HG02981 (cell line): ENCODE results near the gene TKTL1.

Experiments used
- ATAC-seq: cut with Tn5 transposase; IDR thresholded peaks from one replicate; pipeline ENCODE4 v1.9.1; 2021; ENCODE audit warnings: mild to moderate bottlenecking, moderate library complexity; ENCODE audit not compliant: unreplicated experiment

The TKTL1 gene

GRCh38 chrX:154360155-154360713 lies 64.6 kb downstream of the TKTL1 start:
- no peak for ATAC-seq

GRCh38 chrX:154362085-154362742 lies 66.6 kb downstream of the TKTL1 start:
- no peak for ATAC-seq

DNA sequence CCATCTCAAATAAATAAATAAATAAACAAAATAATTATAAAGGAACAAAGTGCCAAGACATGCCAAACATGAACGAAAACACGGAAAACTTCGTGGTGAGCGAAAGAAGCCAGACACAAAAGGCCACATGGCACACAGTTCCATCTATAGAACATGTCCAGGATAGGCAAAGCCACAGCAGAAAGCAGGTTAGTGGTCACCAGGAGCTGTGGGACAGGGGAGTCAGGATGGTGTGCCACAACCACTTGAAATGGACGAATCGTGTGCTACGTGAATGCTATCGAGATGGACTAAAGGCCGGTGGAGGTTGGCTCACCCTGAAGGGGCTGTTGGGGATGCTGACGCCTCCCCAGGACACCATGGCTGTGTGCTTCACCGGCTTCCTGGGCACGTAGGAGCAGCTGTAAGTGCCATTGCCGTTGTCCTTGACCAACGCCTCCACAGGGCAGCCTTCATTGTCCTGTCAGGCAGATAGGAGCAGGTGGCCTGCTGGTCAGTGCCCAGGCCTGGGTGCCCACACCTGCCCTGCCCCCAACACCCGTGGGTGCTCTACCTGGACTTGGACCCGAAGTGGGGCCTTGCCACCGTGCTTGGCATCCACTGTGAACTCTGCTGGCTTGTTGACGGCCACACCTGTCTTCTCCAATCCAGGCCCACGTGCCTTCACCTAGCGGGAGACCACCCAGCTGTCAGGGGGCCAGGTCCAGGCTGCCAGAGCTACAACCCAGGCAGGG lies 68.3 kb downstream of the TKTL1 start:
- no peak for ATAC-seq

- ATAC-seq = no peak
Observed at GRCh38 chrX:154365052-154365600, 69.5 kb downstream of the TKTL1 start.

GRCh38 chrX:154365997-154366665 lies 70.5 kb downstream of the TKTL1 start:
- ATAC-seq = no peak

DNA sequence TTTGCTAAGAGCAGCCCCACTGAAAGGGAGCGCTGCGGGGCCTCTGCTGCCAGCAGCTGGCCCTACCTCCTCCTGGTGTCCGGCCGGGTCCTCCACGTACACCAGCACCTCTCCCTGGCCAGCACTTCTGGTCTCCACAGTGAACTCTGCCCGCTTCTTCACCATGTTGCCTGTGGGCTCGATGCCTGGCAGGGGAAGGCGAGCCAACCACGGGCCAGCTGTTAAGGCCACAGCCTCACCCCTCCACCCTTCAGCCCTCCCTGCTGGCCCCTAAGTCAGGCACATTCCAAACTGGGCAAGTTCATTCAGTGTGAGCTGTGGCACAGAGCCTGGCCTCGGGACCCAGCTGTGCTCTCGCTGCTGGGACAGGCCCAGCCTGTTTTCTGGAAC lies 71.1 kb downstream of the TKTL1 start:
- ATAC-seq = no peak

- no peak for ATAC-seq
Observed at GRCh38 chrX:154367474-154368308, 72.1 kb downstream of the TKTL1 start.

GRCh38 chrX:154368630-154369448 lies 73.2 kb downstream of the TKTL1 start:
- ATAC-seq = no peak

- no peak for ATAC-seq
Observed at GRCh38 chrX:154369449-154370299, 74.1 kb downstream of the TKTL1 start.

DNA sequence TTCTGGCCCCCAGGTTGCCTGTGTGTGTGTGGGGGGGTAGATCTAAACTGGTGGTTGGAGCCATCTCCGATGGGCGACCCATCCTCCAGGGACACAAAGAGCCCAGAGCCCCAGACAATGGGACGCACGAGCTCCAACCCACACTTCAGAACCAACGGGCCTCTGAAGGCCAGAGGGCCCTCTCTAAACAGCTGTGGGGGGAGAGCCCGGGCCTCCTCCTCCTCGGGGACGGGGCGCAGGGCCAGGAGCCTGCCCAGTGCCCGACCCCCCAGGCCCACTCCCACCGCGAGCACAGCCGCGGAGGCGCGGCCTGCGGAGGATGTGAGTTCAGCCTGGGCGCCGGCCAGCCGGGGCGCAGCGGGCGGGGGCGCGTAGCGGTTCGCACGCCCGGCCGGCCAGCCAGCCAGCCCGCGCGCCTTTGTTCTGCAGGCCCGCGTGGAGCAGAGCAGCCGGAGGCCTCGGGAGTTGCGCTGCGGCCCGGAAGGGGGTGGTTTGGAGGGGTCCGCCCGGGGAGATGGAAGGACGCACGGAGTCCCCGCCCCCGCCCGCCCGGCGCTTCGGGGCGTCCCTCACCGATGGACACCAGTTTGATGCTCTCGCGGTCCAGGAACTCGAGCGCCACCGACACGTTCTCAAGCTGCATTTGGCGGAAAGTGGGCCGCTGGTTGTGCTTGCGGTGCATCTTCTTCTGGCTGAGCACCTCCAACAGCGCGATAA lies 74.9 kb downstream of the TKTL1 start:
- no peak for ATAC-seq

- ATAC-seq = peak; percentile 55
Observed at GRCh38 chrX:154371017-154371788, 75.6 kb downstream of the TKTL1 start.

DNA sequence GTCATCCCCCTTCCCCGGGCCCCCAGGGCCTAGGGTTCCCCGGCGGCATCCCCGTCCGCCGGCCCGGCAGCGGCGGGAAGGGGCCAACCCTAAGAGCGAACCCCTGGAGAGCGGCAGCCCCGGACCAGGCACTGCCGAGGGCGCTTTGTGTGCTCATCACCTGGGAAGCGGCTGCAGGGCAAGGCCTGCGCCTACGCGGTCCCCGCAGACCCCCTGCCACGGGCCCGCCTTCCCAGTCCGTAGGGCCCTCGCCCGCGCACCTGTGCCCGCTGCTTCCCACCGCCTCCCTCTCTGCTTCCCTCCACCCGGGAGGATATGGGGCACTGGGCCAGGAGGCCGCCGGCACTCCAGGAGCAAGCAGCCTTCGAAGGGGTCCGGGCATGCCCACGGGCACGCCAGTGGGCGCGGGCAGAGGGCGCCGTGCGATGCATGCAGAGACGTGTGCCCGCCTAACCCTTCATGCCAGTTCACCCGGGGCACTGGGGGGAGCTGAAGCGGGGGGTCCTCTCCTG lies 76.2 kb downstream of the TKTL1 start:
- ATAC-seq = peak; percentile 2

DNA sequence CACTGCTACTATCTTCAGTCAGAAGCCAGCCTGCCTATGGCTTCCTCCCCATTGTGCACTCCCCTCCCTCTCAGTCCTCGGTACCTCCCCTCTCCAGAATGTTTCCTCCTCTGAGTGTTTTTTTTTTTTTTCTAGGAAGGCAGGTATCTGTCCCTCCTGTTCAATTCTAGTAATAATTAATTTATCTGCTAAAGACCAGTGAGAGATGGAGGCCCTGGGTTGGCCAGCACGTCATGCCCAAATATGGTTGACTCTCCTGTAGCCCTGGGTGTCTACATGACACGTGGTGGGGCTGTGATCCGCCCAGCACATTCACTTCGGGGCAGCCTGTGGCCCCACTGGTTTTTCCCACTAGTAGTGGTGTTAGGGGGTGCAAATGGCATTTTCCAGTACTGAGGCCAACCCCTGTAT lies 77.0 kb downstream of the TKTL1 start:
- peak; percentile 29 for ATAC-seq

DNA sequence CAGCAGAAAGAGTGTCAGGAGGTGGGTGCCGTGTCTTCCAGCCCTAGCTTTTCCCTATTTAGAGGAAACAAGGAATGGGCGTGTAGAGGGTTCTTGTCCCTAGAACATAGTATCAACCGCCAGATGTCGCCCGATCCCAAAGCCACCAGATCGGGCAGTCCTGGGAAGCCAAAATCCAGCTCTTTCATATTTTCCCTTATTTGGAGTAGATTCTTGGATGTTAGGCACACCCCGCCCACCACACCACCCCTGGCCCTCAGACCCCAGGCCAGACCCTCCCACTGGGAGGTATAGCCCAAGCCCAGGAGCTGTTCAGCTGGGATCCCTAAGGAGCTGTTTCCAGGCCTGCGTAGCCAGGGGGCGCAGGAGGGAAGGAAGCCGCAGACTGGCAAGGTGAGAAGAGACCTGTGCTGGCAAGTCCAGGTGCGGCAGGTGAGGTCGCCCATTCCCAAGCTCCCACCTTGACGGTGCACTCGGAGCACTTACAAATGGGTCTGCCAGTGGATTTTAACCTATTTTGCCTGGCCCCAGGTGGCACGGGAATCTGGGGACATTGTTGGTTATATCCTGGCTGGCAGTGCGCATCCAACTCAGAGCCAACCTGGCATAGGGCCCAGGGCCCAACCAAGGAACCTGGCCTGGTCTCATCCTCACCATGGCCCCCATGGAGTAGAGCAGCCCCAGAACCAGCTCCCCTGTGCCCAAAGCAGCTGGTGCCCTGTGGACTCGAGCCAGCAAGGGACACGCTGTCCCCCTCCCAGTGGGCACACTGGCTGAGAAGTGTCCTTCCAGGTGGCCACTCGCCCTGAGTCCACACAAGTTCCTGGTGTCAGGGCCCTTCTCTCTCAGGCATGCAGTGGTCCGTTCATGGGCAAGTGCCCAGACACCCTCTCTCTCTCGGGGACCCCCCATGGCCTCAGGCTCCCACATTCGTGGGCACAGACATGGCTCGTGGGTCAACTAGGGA lies 78.0 kb downstream of the TKTL1 start:
- no peak for ATAC-seq

GRCh38 chrX:154374313-154375155 lies 78.9 kb downstream of the TKTL1 start, which contains the start of gene FLNA:
Gene FLNA, minus strand, starts transcription at chrX:154374634. Its CDS starts 3,389 bp downstream, at chrX:154371245.
- no peak for ATAC-seq
